Measurements from ENCODE around the gene EML3.

DNA sequence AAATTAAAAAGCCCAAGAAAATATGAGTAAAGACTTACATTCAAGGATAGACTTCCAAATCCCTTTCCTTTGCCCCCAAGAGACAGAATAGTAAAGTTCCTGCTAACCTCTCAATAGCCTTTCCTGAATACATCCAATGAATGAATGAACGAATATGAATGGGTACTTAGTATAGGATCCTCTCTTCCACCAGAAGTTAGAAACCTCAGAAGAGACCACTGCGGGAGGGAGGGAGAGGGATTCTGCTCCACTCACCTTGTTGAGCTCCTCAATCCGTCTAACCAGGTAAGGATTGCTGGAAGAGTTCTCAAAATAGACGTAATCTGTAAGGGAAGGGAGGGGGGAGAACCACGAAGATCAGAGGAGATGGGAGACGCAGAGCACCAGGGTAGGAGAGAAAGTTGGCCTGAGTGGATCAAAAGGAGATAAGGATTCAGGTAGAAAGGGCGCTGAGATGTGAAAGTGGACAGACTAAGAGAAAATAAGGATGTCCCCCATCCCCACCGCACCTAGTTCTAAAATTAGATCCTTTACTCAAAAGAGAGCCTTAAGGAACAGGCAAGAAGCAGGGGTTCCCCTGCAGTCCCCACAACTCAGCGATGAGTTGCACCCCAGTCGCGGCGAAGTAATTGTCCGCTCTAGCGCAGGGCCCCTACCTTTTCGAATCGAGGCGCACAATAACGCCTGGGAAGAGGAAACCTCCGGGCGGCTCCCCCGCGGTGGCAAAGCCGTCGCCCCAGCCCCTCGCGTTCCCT is 12.0 kb downstream of the EML3 start:
- TF ChIP-seq EZH2 (IDR thresholded peaks at IDR 0.05) (no peak), POLR2AphosphoS5 (IDR thresholded peaks at IDR 0.05; ENCODE audit: borderline replicate concordance, low read depth, low read length) (no peak)
